PC-9 (cell line): ENCODE data around the gene ADCK2. TPM values are rescaled to one million over a fixed set of nuclear protein-coding genes. Genes with fewer than 3 reads are reported as not detected.
"Not testable (repeated sequence)": the region's sequence is repeated elsewhere in the genome, so short reads cannot be mapped to it uniquely, and the experiment has no call there.

Experiments used
- BruUV-seq: library from RNA; stranded (reverse); fragments of 400-500 nt; replicated peaks from 2 replicates; lab custom pipeline; 2021; lab: Mats Ljungman, UMichigan
- CTCF ChIA-PET: fragments of 300-600 bp; sonication (Branson Sonifier 250); formaldehyde crosslinking; loops from one replicate; lab custom pipeline; 2022; ENCODE audit warnings: antibody characterized with exemption; lab: Charles Lee
- POLR2A ChIA-PET: fragments of 300-600 bp; sonication (Branson Sonifier 250); formaldehyde crosslinking; loops from one replicate; lab custom pipeline; 2022; ENCODE audit warnings: antibody characterized with exemption; ENCODE audit not compliant: unreplicated experiment; lab: Charles Lee
- DNase-seq, 2 experiments: peaks; one replicate each; pipeline versions ENCODE4 v3.0.0 to v3.0.0-alpha.2; 2015 to 2022; ENCODE audit warnings: mixed read lengths in 1 of 2
- H2AFZ ChIP-seq: fragments of 200-600 bp; sonication (generic); 2 replicates; pipeline ENCODE4 v1.8.1; 2017; ENCODE audit warnings: antibody characterized with exemption
- H3F3A ChIP-seq: fragments of 200-600 bp; sonication (generic); 2 replicates; pipeline ENCODE4 v1.8.1; 2017; ENCODE audit warnings: antibody characterized with exemption, mild to moderate bottlenecking, low read depth; ENCODE audit not compliant: insufficient read depth
- H3K27ac ChIP-seq: fragments of 200-600 bp; sonication (generic); 2 replicates; pipeline ENCODE4 v1.6.1; 2016; ENCODE audit warnings: mixed run types
- H3K27me3 ChIP-seq: fragments of 200-600 bp; sonication (generic); 2 replicates; pipeline ENCODE4 v1.6.1; 2016; ENCODE audit warnings: low read depth, mixed run types; ENCODE audit not compliant: insufficient read depth
- H3K36me3 ChIP-seq: fragments of 200-600 bp; sonication (generic); 2 replicates; pipeline ENCODE4 v1.6.1; 2016; ENCODE audit warnings: low read depth, mixed run types
- H3K4me1 ChIP-seq: fragments of 200-600 bp; sonication (generic); replicated peaks from 2 replicates; pipeline ENCODE4 v1.6.1; 2016; ENCODE audit warnings: mixed run types; ENCODE audit not compliant: insufficient read depth
- H3K4me2 ChIP-seq: fragments of 200-600 bp; sonication (generic); 2 replicates; pipeline ENCODE4 v1.6.1; 2017; ENCODE audit warnings: mixed run types
- H3K4me3 ChIP-seq: fragments of 200-600 bp; sonication (generic); 2 replicates; pipeline ENCODE4 v1.6.1; 2016; ENCODE audit warnings: mixed run types
- H3K79me2 ChIP-seq: fragments of 200-600 bp; sonication (generic); 2 replicates; pipeline ENCODE4 v1.6.1; 2017; ENCODE audit warnings: low read depth, mixed run types
- H3K9me2 ChIP-seq: fragments of 200-600 bp; sonication (generic); 2 replicates; pipeline ENCODE4 v1.8.1; 2017; ENCODE audit warnings: mild to moderate bottlenecking; ENCODE audit not compliant: insufficient read depth
- H3K9me3 ChIP-seq: fragments of 200-600 bp; sonication (generic); 2 replicates; pipeline ENCODE4 v1.8.1; 2016; ENCODE audit warnings: low read depth; ENCODE audit not compliant: insufficient read depth
- H4K20me1 ChIP-seq: fragments of 200-600 bp; sonication (generic); 2 replicates; pipeline ENCODE4 v1.8.1; 2017; ENCODE audit not compliant: insufficient read depth
- EZH2 ChIP-seq: fragments of 200-600 bp; sonication (generic); IDR thresholded peaks from 2 replicates; pipeline ENCODE4 v1.8.0; 2017; ENCODE audit warnings: antibody characterized with exemption, low read depth
- intact Hi-C: fragments of 100-400 bp; cut with micrococcal nuclease; formaldehyde crosslinking; loops from one replicate; pipeline ENCODE4 v1.10.0; 2022; ENCODE audit not compliant: unreplicated experiment
- total RNA-seq: library from RNA; stranded (reverse); gene quantifications from 2 replicates; pipeline ENCODE4 v1.2.3, GENCODE V29; 2021
- TF ChIP-seq, protein P1 (sequence below): fragments of 200-600 bp; sonication (generic); conservative IDR thresholded peaks from 2 replicates; pipeline ENCODE4 v1.6.1; 2017; ENCODE audit warnings: mixed run types, antibody characterized with exemption, mild to moderate bottlenecking, moderate library complexity

The ADCK2 gene
- total RNA-seq, 1 experiment from 2014 or later: 35.3 TPM

DNA sequence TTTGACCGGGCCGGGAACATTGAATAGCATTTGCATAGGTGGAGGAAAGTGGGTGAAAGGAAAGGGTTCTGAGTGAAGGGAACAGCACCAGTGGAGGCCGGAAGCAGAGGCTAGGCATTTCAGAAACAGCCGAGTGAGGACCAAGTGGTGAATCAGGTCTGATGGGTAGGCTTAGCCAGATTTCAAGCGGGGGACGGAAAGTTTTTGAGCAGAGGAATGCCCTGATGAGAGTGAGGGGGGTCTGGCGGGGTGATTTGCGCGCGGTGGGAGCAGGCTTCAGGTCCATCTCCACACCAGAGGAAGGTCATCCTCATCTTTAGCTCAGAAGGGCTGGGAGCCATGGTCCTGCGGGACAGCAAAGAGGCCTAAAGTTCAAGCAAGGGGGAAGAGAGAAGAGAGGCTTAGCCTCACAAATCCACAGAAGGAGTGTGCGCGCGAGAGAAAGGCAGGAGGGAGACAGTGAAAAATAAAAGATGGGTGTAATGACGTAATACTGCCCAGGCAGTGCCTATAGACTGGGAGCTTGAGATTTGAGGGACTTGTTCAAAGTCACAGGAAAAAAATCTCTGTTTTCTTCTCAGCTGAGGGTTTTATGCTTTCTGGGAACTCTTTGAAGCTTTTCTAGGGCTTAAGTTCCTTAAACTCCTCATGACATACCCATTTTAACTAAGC lies 31.1 kb upstream of the ADCK2 start:
- DNase-seq: no peak
- Histone ChIP-seq H3K9me3 (no peaks in the 10 kb centered on the region), H3K27ac (peak overlapping the region; percentile 0; the same call in 1 of the 2 replicates), H3K36me3 (no peaks in the 10 kb centered on the region), H3K4me2 (peak overlapping the region; percentile 90), H3K9me2 (no peaks in the 10 kb centered on the region), H3K4me3 (peak overlapping the region; percentile 69), H3K4me1 (peaks cover 43% of the 10 kb centered on the region), H4K20me1 (no peaks in the 10 kb centered on the region), H3K79me2 (peaks cover 15% of the 10 kb centered on the region), H2AFZ (peak overlapping the region; percentile 98; the same call in 1 of the 2 replicates), H3K27me3 (no peaks in the 10 kb centered on the region), H3F3A (peaks cover 41% of the 10 kb centered on the region)
- TF ChIP-seq, protein P1, sequence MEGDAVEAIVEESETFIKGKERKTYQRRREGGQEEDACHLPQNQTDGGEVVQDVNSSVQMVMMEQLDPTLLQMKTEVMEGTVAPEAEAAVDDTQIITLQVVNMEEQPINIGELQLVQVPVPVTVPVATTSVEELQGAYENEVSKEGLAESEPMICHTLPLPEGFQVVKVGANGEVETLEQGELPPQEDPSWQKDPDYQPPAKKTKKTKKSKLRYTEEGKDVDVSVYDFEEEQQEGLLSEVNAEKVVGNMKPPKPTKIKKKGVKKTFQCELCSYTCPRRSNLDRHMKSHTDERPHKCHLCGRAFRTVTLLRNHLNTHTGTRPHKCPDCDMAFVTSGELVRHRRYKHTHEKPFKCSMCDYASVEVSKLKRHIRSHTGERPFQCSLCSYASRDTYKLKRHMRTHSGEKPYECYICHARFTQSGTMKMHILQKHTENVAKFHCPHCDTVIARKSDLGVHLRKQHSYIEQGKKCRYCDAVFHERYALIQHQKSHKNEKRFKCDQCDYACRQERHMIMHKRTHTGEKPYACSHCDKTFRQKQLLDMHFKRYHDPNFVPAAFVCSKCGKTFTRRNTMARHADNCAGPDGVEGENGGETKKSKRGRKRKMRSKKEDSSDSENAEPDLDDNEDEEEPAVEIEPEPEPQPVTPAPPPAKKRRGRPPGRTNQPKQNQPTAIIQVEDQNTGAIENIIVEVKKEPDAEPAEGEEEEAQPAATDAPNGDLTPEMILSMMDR: no peak
- no peak for TF ChIP-seq EZH2
- no TSS peak for BruUV-seq
- CTCF ChIA-PET: no interaction called here
- POLR2A ChIA-PET: interaction anchor here (0.7 kb wide), 1 partner anchor 19 kb away, joined by 3 read pairs; no protein-coding TSS in a partner anchor
- intact Hi-C loops: no loop called here

DNA sequence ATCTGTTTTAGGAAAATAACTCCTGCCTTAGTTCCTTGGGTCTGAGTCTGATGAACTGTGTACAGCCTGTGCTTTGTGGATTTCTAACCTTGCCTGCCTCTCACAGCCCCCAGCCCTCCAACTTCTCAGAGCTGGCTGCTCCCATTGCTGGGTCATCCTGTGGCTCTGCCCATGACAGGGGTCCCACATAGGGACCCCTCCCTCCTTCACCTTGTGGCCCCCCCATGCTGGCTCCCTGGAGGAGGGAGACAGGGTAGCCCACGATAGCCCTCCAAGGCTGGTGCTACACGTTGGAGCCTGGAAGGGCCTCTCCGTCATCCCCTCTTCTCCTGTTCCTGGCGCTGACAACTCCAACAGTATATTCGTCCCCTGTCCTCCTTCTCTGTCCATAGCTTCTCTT lies 29.3 kb upstream of the ADCK2 start:
- peaks cover 26% of the 10 kb centered on the region for H3F3A ChIP-seq
- no peak overlapping the region for H3K4me2 ChIP-seq
- H2AFZ ChIP-seq: no peak overlapping the region
- H3K9me3 ChIP-seq: no peaks in the 10 kb centered on the region
- no peaks in the 10 kb centered on the region for H3K36me3 ChIP-seq
- H4K20me1 ChIP-seq: no peaks in the 10 kb centered on the region
- H3K9me2 ChIP-seq: no peaks in the 10 kb centered on the region
- no peak overlapping the region for H3K27ac ChIP-seq
- intact Hi-C loops: no loop called here
- H3K79me2 ChIP-seq: peaks cover 15% of the 10 kb centered on the region
- ChIA-PET CTCF (no interaction called here), POLR2A (no interaction called here)
- no peaks in the 10 kb centered on the region for H3K27me3 ChIP-seq
- TF ChIP-seq EZH2: no peak
- TF ChIP-seq, protein P1: no peak
- peaks cover 27% of the 10 kb centered on the region for H3K4me1 ChIP-seq
- no peak overlapping the region for H3K4me3 ChIP-seq
- no TSS peak for BruUV-seq
- no peak for DNase-seq

DNA sequence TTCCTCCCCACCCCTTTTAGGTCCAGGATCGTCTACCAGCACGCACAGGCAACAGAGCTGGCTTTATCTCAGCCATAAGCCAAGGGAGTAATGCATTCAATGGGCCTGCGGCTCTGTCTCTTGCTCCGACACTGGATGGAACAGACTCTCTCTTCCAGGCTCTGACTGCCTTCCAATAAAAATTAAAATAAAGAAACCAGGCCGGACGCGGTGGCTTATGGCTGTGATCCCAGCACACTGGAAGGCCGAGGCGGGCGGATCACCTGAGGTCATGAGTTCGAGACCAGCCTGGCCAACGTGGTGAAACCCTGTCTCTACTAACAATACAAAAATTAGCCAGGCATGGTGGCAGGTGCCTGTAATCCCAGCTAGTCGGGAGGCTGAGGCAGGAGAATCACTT lies 28.0 kb upstream of the ADCK2 start:
- CTCF ChIA-PET: interaction anchor here (0.7 kb wide), 1 partner anchor 37 kb away, joined by 4 read pairs; no protein-coding TSS in a partner anchor
- H3K36me3 ChIP-seq, POLR2A ChIA-PET: not testable (repeated sequence)

More for the DNA sequence above, 28.0 kb upstream of the ADCK2 start:
- BruUV-seq, H4K20me1 ChIP-seq, H3K27me3 ChIP-seq, H3K27ac ChIP-seq, H3K79me2 ChIP-seq, H3K9me3 ChIP-seq, DNase-seq, intact Hi-C loops, H2AFZ ChIP-seq, H3K4me2 ChIP-seq, H3K4me3 ChIP-seq, H3K9me2 ChIP-seq: not testable (repeated sequence)
- peaks cover 25% of the 10 kb centered on the region for H3K4me1 ChIP-seq
- peaks cover 25% of the 10 kb centered on the region for H3F3A ChIP-seq
